ENCODE data around the gene RPAP3. TPM values are rescaled to one million over a fixed set of nuclear protein-coding genes. Genes with fewer than 3 reads are reported as not detected.

RPAP3 gene
- total RNA-seq (2014; rRNA removed; shearing (Covaris generic)) = 56.4 and 70.0 TPM in 2 replicates

- no peaks in the 10 kb centered on the region for H3K9me3 ChIP-seq (replicated peaks)
- H3K4me1 ChIP-seq = no peaks in the 10 kb centered on the region
- peaks cover 10% of the 10 kb centered on the region for H3K36me3 ChIP-seq
- DNase-seq = peak; percentile 98
- H3K4me3 ChIP-seq = peak within 1 kb of the TSS; percentile 81
- H3K27me3 ChIP-seq = no peaks in the 10 kb centered on the region
- H3K27ac ChIP-seq = peak within 1 kb of the TSS; percentile 35
These were observed at the start of gene RPAP3 for GRCh38 chr12:47705566-47706425. RPAP3 (minus strand) TSS chr12:47706030; CDS start chr12:47702840, 3,190 bp downstream.

- 0 out of 2 replicates have a peak, but pooled peaks cover 4% of the 10 kb centered on the region for H3K27me3 ChIP-seq
- H3K27ac ChIP-seq = no peak overlapping the region
- no peaks in the 10 kb centered on the region for H3K36me3 ChIP-seq
- H3K9me3 ChIP-seq (replicated peaks) = no peaks in the 10 kb centered on the region
- no peak for DNase-seq
- peaks cover 28% of the 10 kb centered on the region for H3K4me1 ChIP-seq
- H3K4me3 ChIP-seq = no peak overlapping the region
These were observed 49.1 kb upstream of the RPAP3 start for GRCh38 chr12:47754881-47755280.

- no peaks in the 10 kb centered on the region for H3K36me3 ChIP-seq
- H3K27ac ChIP-seq = no peak overlapping the region
- DNase-seq = no peak
- H3K4me1 ChIP-seq = peaks cover 28% of the 10 kb centered on the region
- 0 out of 2 replicates have a peak, but pooled peaks cover 4% of the 10 kb centered on the region for H3K27me3 ChIP-seq
- no peaks in the 10 kb centered on the region for H3K9me3 ChIP-seq (replicated peaks)
- H3K4me3 ChIP-seq = no peak overlapping the region
These were observed 48.3 kb upstream of the RPAP3 start for GRCh38 chr12:47754126-47754525.

- H3K27me3 ChIP-seq = 0 out of 2 replicates have a peak, but pooled peaks cover 4% of the 10 kb centered on the region
- H3K9me3 ChIP-seq (replicated peaks) = no peaks in the 10 kb centered on the region
- H3K27ac ChIP-seq = no peak overlapping the region
- H3K36me3 ChIP-seq = no peaks in the 10 kb centered on the region
- DNase-seq = peak in 1 of 2 experiments; percentile 43
- no peak overlapping the region for H3K4me3 ChIP-seq
- peaks cover 26% of the 10 kb centered on the region for H3K4me1 ChIP-seq
These were observed 47.5 kb upstream of the RPAP3 start for GRCh38 chr12:47753021-47754001.

GRCh38 chr12:47752552-47752951 lies 46.7 kb upstream of the RPAP3 start:
- H3K27me3 ChIP-seq = 0 out of 2 replicates have a peak, but pooled peaks cover 4% of the 10 kb centered on the region
- no peak overlapping the region for H3K4me3 ChIP-seq
- H3K36me3 ChIP-seq = no peaks in the 10 kb centered on the region
- no peak for DNase-seq
- no peaks in the 10 kb centered on the region for H3K9me3 ChIP-seq (replicated peaks)
- peaks cover 26% of the 10 kb centered on the region for H3K4me1 ChIP-seq
- H3K27ac ChIP-seq = no peak overlapping the region

- H3K27ac ChIP-seq = no peak overlapping the region
- no peak for DNase-seq
- peaks cover 26% of the 10 kb centered on the region for H3K4me1 ChIP-seq
- no peaks in the 10 kb centered on the region for H3K9me3 ChIP-seq (replicated peaks)
- H3K4me3 ChIP-seq = no peak overlapping the region
- H3K36me3 ChIP-seq = no peaks in the 10 kb centered on the region
- peaks cover 4% of the 10 kb centered on the region; the same call in 1 of the 2 replicates for H3K27me3 ChIP-seq
These were observed 46.3 kb upstream of the RPAP3 start for GRCh38 chr12:47752121-47752520.

- Histone ChIP-seq H3K4me3 (no peak overlapping the region), H3K27me3 (peaks cover 4% of the 10 kb centered on the region; the same call in 1 of the 2 replicates), H3K9me3 (replicated peaks) (no peaks in the 10 kb centered on the region), H3K36me3 (no peaks in the 10 kb centered on the region), H3K4me1 (peaks cover 26% of the 10 kb centered on the region), H3K27ac (no peak overlapping the region)
- peak; percentile 62 to 64 for DNase-seq
These were observed 45.7 kb upstream of the RPAP3 start for GRCh38 chr12:47751561-47751960.

- Histone ChIP-seq H3K4me1 (peaks cover 26% of the 10 kb centered on the region), H3K27me3 (peaks cover 7% of the 10 kb centered on the region; the same call in 1 of the 2 replicates), H3K4me3 (no peak overlapping the region), H3K9me3 (replicated peaks) (no peaks in the 10 kb centered on the region), H3K36me3 (no peaks in the 10 kb centered on the region), H3K27ac (no peak overlapping the region)
- no peak for DNase-seq
These were observed 45.2 kb upstream of the RPAP3 start for GRCh38 chr12:47750916-47751470.

GRCh38 chr12:47750229-47750798 lies 44.5 kb upstream of the RPAP3 start:
- no peak for DNase-seq
- H3K4me3 ChIP-seq = no peak overlapping the region
- H3K27ac ChIP-seq = no peak overlapping the region
- H3K36me3 ChIP-seq = no peaks in the 10 kb centered on the region
- H3K27me3 ChIP-seq = peaks cover 7% of the 10 kb centered on the region; the same call in 1 of the 2 replicates
- H3K9me3 ChIP-seq (replicated peaks) = no peaks in the 10 kb centered on the region
- peaks cover 26% of the 10 kb centered on the region for H3K4me1 ChIP-seq

- Histone ChIP-seq H3K27ac (no peak overlapping the region), H3K9me3 (replicated peaks) (no peaks in the 10 kb centered on the region), H3K36me3 (no peaks in the 10 kb centered on the region), H3K4me1 (peaks cover 20% of the 10 kb centered on the region), H3K27me3 (peaks cover 12% of the 10 kb centered on the region; the same call in 1 of the 2 replicates), H3K4me3 (no peak overlapping the region)
- DNase-seq = no peak
These were observed 43.1 kb upstream of the RPAP3 start for GRCh38 chr12:47748899-47749298.

- no peaks in the 10 kb centered on the region for H3K9me3 ChIP-seq (replicated peaks)
- DNase-seq = no peak
- no peak overlapping the region for H3K4me3 ChIP-seq
- peaks cover 14% of the 10 kb centered on the region; the same call in 1 of the 2 replicates for H3K27me3 ChIP-seq
- H3K36me3 ChIP-seq = no peaks in the 10 kb centered on the region
- H3K4me1 ChIP-seq = peaks cover 16% of the 10 kb centered on the region
- no peak overlapping the region for H3K27ac ChIP-seq
These were observed 42.6 kb upstream of the RPAP3 start for GRCh38 chr12:47748507-47748828.

GRCh38 chr12:47747596-47748506 lies 42.0 kb upstream of the RPAP3 start:
- peaks cover 14% of the 10 kb centered on the region; the same call in 1 of the 2 replicates for H3K27me3 ChIP-seq
- H3K4me3 ChIP-seq = no peak overlapping the region
- H3K27ac ChIP-seq = no peak overlapping the region
- H3K9me3 ChIP-seq (replicated peaks) = no peaks in the 10 kb centered on the region
- peaks cover 12% of the 10 kb centered on the region for H3K4me1 ChIP-seq
- no peak for DNase-seq
- no peaks in the 10 kb centered on the region for H3K36me3 ChIP-seq

- DNase-seq = no peak
- no peaks in the 10 kb centered on the region for H3K9me3 ChIP-seq (replicated peaks)
- H3K4me3 ChIP-seq = no peak overlapping the region
- peaks cover 12% of the 10 kb centered on the region for H3K4me1 ChIP-seq
- no peaks in the 10 kb centered on the region for H3K36me3 ChIP-seq
- no peak overlapping the region for H3K27ac ChIP-seq
- H3K27me3 ChIP-seq = peaks cover 14% of the 10 kb centered on the region; the same call in 1 of the 2 replicates
These were observed 41.3 kb upstream of the RPAP3 start for GRCh38 chr12:47747126-47747525.
